GM23338 (cell line): ENCODE measurements around the gene SNX9. TPM values are rescaled to one million over a fixed set of nuclear protein-coding genes. Genes with fewer than 3 reads are reported as not detected.

Source experiments
- ATAC-seq: fragments of 200-7000 bp; cut with Tn5 transposase; 3 replicates; pipeline ENCODE4 v1.9.1; 2020
- DNase-seq: peaks from one replicate; pipeline ENCODE4 v3.0.0-alpha.2; 2015; ENCODE audit warnings: low spot score
- H2AFZ ChIP-seq: fragments of 200-600 bp; sonication (generic); 2 replicates; pipeline ENCODE4 v1.8.0; 2016; ENCODE audit warnings: antibody characterized with exemption, mild to moderate bottlenecking, moderate library complexity
- H3F3A ChIP-seq: fragments of 200-600 bp; sonication (generic); replicated peaks from 2 replicates; pipeline ENCODE4 v1.8.0; 2017; ENCODE audit warnings: antibody characterized with exemption, mixed run types, low read depth
- H3K27ac ChIP-seq: fragments of 200-600 bp; sonication (generic); 2 replicates; pipeline ENCODE4 v1.6.1; 2016; ENCODE audit warnings: low read depth
- H3K27me3 ChIP-seq: fragments of 200-600 bp; sonication (generic); 2 replicates; pipeline ENCODE4 v1.8.0; 2016; ENCODE audit warnings: mild to moderate bottlenecking, mixed run types, moderate library complexity; ENCODE audit not compliant: insufficient read depth
- H3K36me3 ChIP-seq: fragments of 200-600 bp; sonication (generic); 2 replicates; pipeline ENCODE4 v1.8.0; 2016; ENCODE audit warnings: mild to moderate bottlenecking; ENCODE audit not compliant: insufficient read depth
- H3K4me1 ChIP-seq: fragments of 200-600 bp; sonication (generic); 2 replicates; pipeline ENCODE4 v1.8.0; 2016; ENCODE audit warnings: mild to moderate bottlenecking, moderate library complexity; ENCODE audit not compliant: insufficient read depth
- H3K4me2 ChIP-seq: fragments of 200-600 bp; sonication (generic); 2 replicates; pipeline ENCODE4 v1.7.1; 2017; ENCODE audit warnings: mixed run types
- H3K4me3 ChIP-seq: fragments of 200-600 bp; sonication (generic); 2 replicates; pipeline ENCODE4 v1.6.1; 2016; ENCODE audit warnings: mixed run types
- H3K79me2 ChIP-seq: fragments of 200-600 bp; sonication (generic); replicated peaks from 2 replicates; pipeline ENCODE4 v1.8.0; 2017; ENCODE audit warnings: mild to moderate bottlenecking; ENCODE audit not compliant: insufficient read depth
- H3K9me2 ChIP-seq: fragments of 200-600 bp; sonication (generic); 2 replicates; pipeline ENCODE4 v1.8.0; 2017; ENCODE audit not compliant: insufficient read depth
- H4K20me1 ChIP-seq: fragments of 200-600 bp; sonication (generic); replicated peaks from 2 replicates; pipeline ENCODE4 v1.8.0; 2017; ENCODE audit warnings: mild to moderate bottlenecking; ENCODE audit not compliant: insufficient read depth
- H3K27ac Mint-ChIP-seq: 2 replicates; pipeline ENCODE4 v1.8.0; 2020; ENCODE audit warnings: inconsistent platforms, mild to moderate bottlenecking, moderate library complexity, mixed read lengths
- H3K27me3 Mint-ChIP-seq: 3 replicates; pipeline ENCODE4 v1.8.0; 2022; ENCODE audit warnings: low read depth, mild to moderate bottlenecking, moderate library complexity, mixed read lengths, inconsistent platforms; ENCODE audit not compliant: insufficient read depth, poor library complexity
- H3K36me3 Mint-ChIP-seq: 3 replicates; pipeline ENCODE4 v1.8.0; 2021; ENCODE audit warnings: low read depth, mild to moderate bottlenecking, inconsistent platforms, moderate library complexity, mixed read lengths
- H3K4me1 Mint-ChIP-seq: 3 replicates; pipeline ENCODE4 v1.8.0; 2020; ENCODE audit warnings: mild to moderate bottlenecking, inconsistent platforms, mixed read lengths
- H3K4me3 Mint-ChIP-seq: 3 replicates; pipeline ENCODE4 v1.8.0; 2021; ENCODE audit warnings: moderate library complexity, mild to moderate bottlenecking, inconsistent platforms, mixed read lengths
- H3K9me3 Mint-ChIP-seq: 3 replicates; pipeline ENCODE4 v1.8.0; 2020; ENCODE audit warnings: moderate library complexity, mild to moderate bottlenecking, inconsistent platforms, mixed read lengths
- CREB1 ChIP-seq: fragments of 250-450 bp; sonication (Bioruptor Pico); IDR thresholded peaks from 2 replicates; pipeline ENCODE4 v1.5.0; 2020; ENCODE audit warnings: low read depth, mild to moderate bottlenecking, moderate library complexity
- EZH2 ChIP-seq: fragments of 200-600 bp; sonication (generic); IDR thresholded peaks from one replicate; pipeline ENCODE4 v1.8.0; 2017; ENCODE audit warnings: antibody characterized with exemption, mild to moderate bottlenecking, low read depth; ENCODE audit not compliant: unreplicated experiment
- EZH2phosphoT487 ChIP-seq: fragments of 200-600 bp; sonication (generic); IDR thresholded peaks from one replicate; pipeline ENCODE4 v1.8.1; 2018; ENCODE audit warnings: antibody characterized with exemption; ENCODE audit not compliant: unreplicated experiment
- JUNB ChIP-seq: IDR thresholded peaks from one replicate; pipeline ENCODE4 v1.6.1; 2016; ENCODE audit warnings: antibody characterized with exemption; ENCODE audit not compliant: unreplicated experiment
- NANOG ChIP-seq: IDR thresholded peaks from 2 replicates; pipeline ENCODE4 v1.6.1; 2016; ENCODE audit warnings: antibody characterized with exemption, borderline replicate concordance
- POLR2AphosphoS5 ChIP-seq: IDR thresholded peaks from 2 replicates; pipeline ENCODE4 v1.6.1; 2016; ENCODE audit warnings: antibody characterized with exemption, low read depth
- REST ChIP-seq: IDR thresholded peaks from one replicate; pipeline ENCODE4 v1.6.1; 2018; ENCODE audit warnings: antibody characterized with exemption; ENCODE audit not compliant: unreplicated experiment
- STAT1 ChIP-seq: IDR thresholded peaks from one replicate; pipeline ENCODE4 v1.6.1; 2016; ENCODE audit warnings: antibody characterized with exemption; ENCODE audit not compliant: unreplicated experiment
- ZNF114 ChIP-seq: fragments of 250-450 bp; sonication (Bioruptor Pico); IDR thresholded peaks from 2 replicates; pipeline ENCODE4 v1.5.0; 2020; ENCODE audit warnings: mild to moderate bottlenecking, moderate library complexity
- polyA plus RNA-seq: library from polyadenylated mRNA; unstranded; fragments of >200 nt; fragmentation: Nextera tagmentation; extraction: Ambion mirVana; gene quantifications from 2 replicates; pipeline ENCODE4 v1.2.1, GENCODE V29; 2016
- total RNA-seq: library from RNA; depleted of rRNA; stranded (reverse); fragments of >200 nt; shearing (Covaris generic); gene quantifications from 2 replicates; pipeline ENCODE4 v1.2.3, GENCODE V29; 2014
- TF ChIP-seq, protein P1 (sequence below): IDR thresholded peaks from 2 replicates; pipeline ENCODE4 v1.6.1; 2016; ENCODE audit warnings: antibody characterized with exemption
- TF ChIP-seq, protein P2 (sequence below), 2 experiments: fragments of 200-600 bp in 1 of 2; sonication (generic) in 1 of 2; conservative IDR thresholded peaks; 2 replicates each; pipeline versions ENCODE4 v1.5.1 to v1.6.1; 2016 to 2017; ENCODE audit warnings: antibody characterized with exemption in 2 of 2, low read depth in 2 of 2, mild to moderate bottlenecking in 2 of 2, moderate library complexity in 1 of 2

SNX9 gene
- total and polyA plus RNA-seq, 2 experiments from 2014 or later: 18.4 to 23.3 TPM

- Histone ChIP-seq H3K4me1 (no peaks in the 10 kb centered on the region), H3K36me3 (no peaks in the 10 kb centered on the region), H3K4me2 (no peak overlapping the region), H3K79me2 (no peaks in the 10 kb centered on the region), H3K4me3 (no peak overlapping the region), H2AFZ (peak overlapping the region; percentile 24; the same call in 1 of the 2 replicates), H3K27me3 (no peaks in the 10 kb centered on the region), H3K27ac (no peak overlapping the region), H4K20me1 (no peaks in the 10 kb centered on the region), H3F3A (no peaks in the 10 kb centered on the region), H3K9me2 (0 out of 2 replicates have a peak, but pooled peaks cover 4% of the 10 kb centered on the region)
- Mint-ChIP-seq H3K27ac (no peak overlapping the region), H3K9me3 (no peaks in the 10 kb centered on the region), H3K4me1 (peaks cover 4% of the 10 kb centered on the region), H3K27me3 (no peaks in the 10 kb centered on the region), H3K36me3 (no peaks in the 10 kb centered on the region), H3K4me3 (no peak overlapping the region)
- ATAC-seq (no peak), DNase-seq (no peak)
- TF ChIP-seq REST (no peak), STAT1 (no peak), JUNB (no peak), NANOG (no peak), CREB1 (no peak)
Observed at GRCh38 chr6:157804448-157805327, 18.4 kb upstream of the SNX9 start.

DNA sequence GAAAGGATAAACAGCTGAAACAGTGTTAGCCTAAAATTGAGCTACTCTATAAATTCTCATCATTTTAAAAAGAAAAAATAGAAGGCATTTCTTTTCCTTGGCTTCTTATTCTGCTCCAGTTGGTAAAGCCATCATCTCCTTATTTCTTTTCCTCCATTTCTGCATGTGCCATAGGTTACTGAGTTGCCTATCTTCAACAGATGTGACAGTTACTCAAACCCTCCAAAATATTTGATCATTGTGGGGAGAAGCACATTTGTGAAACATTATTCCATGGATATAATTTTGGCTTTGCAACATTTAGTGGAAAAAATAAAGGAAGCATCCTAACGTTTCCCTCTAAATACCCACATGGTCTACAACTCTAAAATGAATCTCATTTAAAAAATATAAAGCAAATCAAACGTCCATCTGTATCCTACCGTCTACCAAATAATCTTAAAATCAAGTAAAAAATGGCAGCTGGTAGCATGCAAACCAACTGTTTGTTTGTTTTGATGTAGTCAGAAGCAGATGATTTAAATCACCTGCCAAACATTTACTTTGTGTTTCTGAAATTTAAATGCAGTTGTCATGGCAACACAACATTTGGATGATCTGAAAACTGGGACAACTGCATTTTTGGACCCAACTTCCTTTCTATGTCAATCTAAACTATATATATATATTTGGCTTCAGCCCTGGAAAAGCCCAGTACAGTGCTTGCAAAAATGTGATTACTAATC lies 16.8 kb upstream of the SNX9 start:
- H3K9me2 ChIP-seq: 0 out of 2 replicates have a peak, but pooled peaks cover 4% of the 10 kb centered on the region
- H3K27me3 ChIP-seq: no peaks in the 10 kb centered on the region
- H2AFZ ChIP-seq: no peak overlapping the region
- no peak overlapping the region for H3K4me3 Mint-ChIP-seq
- H3K4me2 ChIP-seq: no peak overlapping the region
- no peaks in the 10 kb centered on the region for H3F3A ChIP-seq
- no peaks in the 10 kb centered on the region for H3K79me2 ChIP-seq
- H3K36me3 ChIP-seq: no peaks in the 10 kb centered on the region
- no peak overlapping the region for H3K27ac Mint-ChIP-seq
- no peaks in the 10 kb centered on the region for H3K36me3 Mint-ChIP-seq
- no peaks in the 10 kb centered on the region for H4K20me1 ChIP-seq
- ATAC-seq (no peak), DNase-seq (peak; percentile 54)
- H3K4me1 ChIP-seq: no peaks in the 10 kb centered on the region
- H3K9me3 Mint-ChIP-seq: no peaks in the 10 kb centered on the region
- no peaks in the 10 kb centered on the region for H3K27me3 Mint-ChIP-seq
- H3K27ac ChIP-seq: no peak overlapping the region
- no peak overlapping the region for H3K4me3 ChIP-seq
- H3K4me1 Mint-ChIP-seq: peaks cover 4% of the 10 kb centered on the region
- TF ChIP-seq NANOG (no peak), EZH2 (no peak), STAT1 (no peak), POLR2AphosphoS5 (no peak), EZH2phosphoT487 (no peak), REST (no peak), ZNF114 (no peak), CREB1 (no peak)
- TF ChIP-seq, protein P1, sequence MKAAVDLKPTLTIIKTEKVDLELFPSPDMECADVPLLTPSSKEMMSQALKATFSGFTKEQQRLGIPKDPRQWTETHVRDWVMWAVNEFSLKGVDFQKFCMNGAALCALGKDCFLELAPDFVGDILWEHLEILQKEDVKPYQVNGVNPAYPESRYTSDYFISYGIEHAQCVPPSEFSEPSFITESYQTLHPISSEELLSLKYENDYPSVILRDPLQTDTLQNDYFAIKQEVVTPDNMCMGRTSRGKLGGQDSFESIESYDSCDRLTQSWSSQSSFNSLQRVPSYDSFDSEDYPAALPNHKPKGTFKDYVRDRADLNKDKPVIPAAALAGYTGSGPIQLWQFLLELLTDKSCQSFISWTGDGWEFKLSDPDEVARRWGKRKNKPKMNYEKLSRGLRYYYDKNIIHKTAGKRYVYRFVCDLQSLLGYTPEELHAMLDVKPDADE: no peak
- TF ChIP-seq, protein P2, sequence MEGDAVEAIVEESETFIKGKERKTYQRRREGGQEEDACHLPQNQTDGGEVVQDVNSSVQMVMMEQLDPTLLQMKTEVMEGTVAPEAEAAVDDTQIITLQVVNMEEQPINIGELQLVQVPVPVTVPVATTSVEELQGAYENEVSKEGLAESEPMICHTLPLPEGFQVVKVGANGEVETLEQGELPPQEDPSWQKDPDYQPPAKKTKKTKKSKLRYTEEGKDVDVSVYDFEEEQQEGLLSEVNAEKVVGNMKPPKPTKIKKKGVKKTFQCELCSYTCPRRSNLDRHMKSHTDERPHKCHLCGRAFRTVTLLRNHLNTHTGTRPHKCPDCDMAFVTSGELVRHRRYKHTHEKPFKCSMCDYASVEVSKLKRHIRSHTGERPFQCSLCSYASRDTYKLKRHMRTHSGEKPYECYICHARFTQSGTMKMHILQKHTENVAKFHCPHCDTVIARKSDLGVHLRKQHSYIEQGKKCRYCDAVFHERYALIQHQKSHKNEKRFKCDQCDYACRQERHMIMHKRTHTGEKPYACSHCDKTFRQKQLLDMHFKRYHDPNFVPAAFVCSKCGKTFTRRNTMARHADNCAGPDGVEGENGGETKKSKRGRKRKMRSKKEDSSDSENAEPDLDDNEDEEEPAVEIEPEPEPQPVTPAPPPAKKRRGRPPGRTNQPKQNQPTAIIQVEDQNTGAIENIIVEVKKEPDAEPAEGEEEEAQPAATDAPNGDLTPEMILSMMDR (conservative IDR thresholded peaks at IDR 0.05; ENCODE audit: low read depth in 2 of 2): no peak
